GM23248 (cell line): ENCODE data around the gene SRGN. TPM values are rescaled to one million over a fixed set of nuclear protein-coding genes. Genes with fewer than 3 reads are reported as not detected.

Experiments
- DNase-seq: peaks from one replicate; pipeline ENCODE4 v3.0.0-alpha.2; 2015
- H2AFZ ChIP-seq: fragments of 200-600 bp; sonication (generic); 2 replicates; pipeline ENCODE4 v1.6.1; 2016; ENCODE audit warnings: antibody characterized with exemption
- H3F3A ChIP-seq: fragments of 200-600 bp; sonication (generic); 2 replicates; pipeline ENCODE4 v1.6.1; 2016; ENCODE audit warnings: mild to moderate bottlenecking, antibody characterized with exemption, mixed run types; ENCODE audit not compliant: insufficient read depth
- H3K27ac ChIP-seq: fragments of 200-600 bp; sonication (generic); 2 replicates; pipeline ENCODE4 v1.5.1; 2016; ENCODE audit warnings: mild to moderate bottlenecking
- H3K27me3 ChIP-seq: fragments of 200-600 bp; sonication (generic); replicated peaks from 2 replicates; pipeline ENCODE4 v1.6.1; 2016; ENCODE audit warnings: mild to moderate bottlenecking; ENCODE audit not compliant: insufficient read depth
- H3K36me3 ChIP-seq: fragments of 200-600 bp; sonication (generic); 2 replicates; pipeline ENCODE4 v1.6.1; 2016; ENCODE audit warnings: low read depth, mild to moderate bottlenecking
- H3K4me1 ChIP-seq: fragments of 200-600 bp; sonication (generic); 2 replicates; pipeline ENCODE4 v1.6.1; 2016; ENCODE audit warnings: mild to moderate bottlenecking; ENCODE audit not compliant: insufficient read depth
- H3K4me2 ChIP-seq: fragments of 200-600 bp; sonication (generic); one replicate; pipeline ENCODE4 v1.6.1; 2016; ENCODE audit warnings: mild to moderate bottlenecking; ENCODE audit not compliant: unreplicated experiment
- H3K4me3 ChIP-seq: fragments of 200-600 bp; sonication (generic); 2 replicates; pipeline ENCODE4 v1.5.1; 2016; ENCODE audit warnings: mild to moderate bottlenecking
- H3K79me2 ChIP-seq: fragments of 200-600 bp; sonication (generic); 2 replicates; pipeline ENCODE4 v1.6.1; 2016; ENCODE audit warnings: mild to moderate bottlenecking; ENCODE audit not compliant: insufficient read depth
- H3K9ac ChIP-seq: fragments of 200-600 bp; sonication (generic); 2 replicates; pipeline ENCODE4 v1.6.1; 2016; ENCODE audit warnings: mild to moderate bottlenecking
- H3K9me2 ChIP-seq: fragments of 200-600 bp; sonication (generic); 2 replicates; pipeline ENCODE4 v1.6.1; 2016; ENCODE audit warnings: mixed run types, mild to moderate bottlenecking, moderate library complexity; ENCODE audit not compliant: insufficient read depth
- H3K9me3 ChIP-seq: fragments of 200-600 bp; sonication (generic); one replicate; pipeline ENCODE4 v1.6.1; 2017; ENCODE audit warnings: low read depth
- H4K20me1 ChIP-seq: fragments of 200-600 bp; sonication (generic); 2 replicates; pipeline ENCODE4 v1.6.0; 2016; ENCODE audit not compliant: insufficient read depth
- EZH2 ChIP-seq: fragments of 200-600 bp; sonication (generic); IDR thresholded peaks from 2 replicates; pipeline ENCODE4 v1.6.1; 2018; ENCODE audit warnings: antibody characterized with exemption, mild to moderate bottlenecking; ENCODE audit not compliant: insufficient read depth, poor library complexity, severe bottlenecking
- EZH2phosphoT487 ChIP-seq: fragments of 200-600 bp; sonication (generic); IDR thresholded peaks from 2 replicates; pipeline ENCODE4 v1.6.1; 2018; ENCODE audit warnings: antibody characterized with exemption, moderate library complexity, mild to moderate bottlenecking, low read depth; ENCODE audit not compliant: insufficient read depth
- WGBS, 2 experiments: methylation state at CpG; one replicate each; pipeline ENCODE4 v1.1.6; 2015 to 2017; ENCODE audit warnings: low lambda C conversion rate in 2 of 2, low coverage in 1 of 2; ENCODE audit errors: missing lambda C conversion rate in 2 of 2; 5-methylcytosine and 5-hydroxymethylcytosine counted together
- in situ Hi-C: fragments of 300-500 bp; cut with MboI; formaldehyde crosslinking; loops from 2 replicates; pipeline ENCODE4 v1.15.0; 2020
- polyA plus RNA-seq: library from polyadenylated mRNA; unstranded; fragments of >200 nt; fragmentation: Nextera tagmentation; extraction: Ambion mirVana; gene quantifications from 2 replicates; pipeline ENCODE4 v1.2.1, GENCODE V29; 2016
- total RNA-seq: library from RNA; depleted of rRNA; stranded (reverse); fragments of >200 nt; shearing (Covaris generic); gene quantifications from 2 replicates; pipeline ENCODE4 v1.2.3, GENCODE V29; 2014

The SRGN gene
- total and polyA plus RNA-seq, 2 experiments from 2014 or later, result 89.9 to 136 TPM

DNA sequence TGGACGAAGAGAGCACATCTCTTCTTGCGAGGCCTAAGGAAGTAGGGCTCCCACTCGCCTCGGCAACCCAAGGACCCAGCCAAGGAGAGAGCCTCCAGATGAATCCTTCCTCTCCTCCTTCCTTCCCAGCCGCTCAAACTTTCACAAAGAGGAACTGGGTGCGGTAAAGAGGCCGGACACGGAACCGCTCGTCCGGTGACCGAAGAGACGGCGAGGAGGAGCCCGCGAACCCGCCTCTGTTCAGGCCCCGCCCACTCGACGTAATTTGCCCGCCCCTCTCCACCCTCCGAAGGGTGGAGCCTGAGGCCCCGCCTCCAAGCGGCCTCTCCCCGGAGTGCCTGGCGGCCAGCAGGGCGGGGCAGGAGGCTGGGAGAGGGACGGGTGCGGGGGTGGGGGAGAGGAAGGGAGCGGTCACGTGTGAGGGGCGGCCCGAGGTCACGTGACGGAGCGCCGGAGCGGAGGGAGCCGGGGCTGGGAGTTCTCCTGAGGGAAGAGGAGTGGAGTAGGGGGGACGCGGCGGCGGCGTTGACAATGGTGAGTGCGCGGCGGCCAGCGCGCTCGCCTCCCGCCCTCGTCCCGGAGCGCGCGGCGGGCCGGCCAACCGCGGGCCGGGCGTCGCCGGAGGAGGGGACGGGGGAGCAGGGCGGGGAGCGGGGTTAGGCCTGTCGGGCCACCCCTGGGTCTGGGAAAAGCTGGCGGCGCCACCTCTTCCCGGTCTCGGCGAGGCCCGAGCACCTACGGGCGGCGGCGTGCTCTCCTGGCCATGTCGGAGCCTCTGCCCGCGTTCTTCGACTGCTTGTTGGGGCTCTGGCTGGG lies 36.1 kb downstream of the SRGN start, which contains the start of gene VPS26A:
Gene VPS26A, plus strand, starts transcription at position 432 of the 816 bp plus-strand sequence. Its CDS starts 100 bp downstream, at position 532.
- H3K36me3 ChIP-seq, result no peaks in the 10 kb centered on the region
- no peaks in the 10 kb centered on the region for H3K9me2 ChIP-seq
- peaks cover 16% of the 10 kb centered on the region for H3K4me1 ChIP-seq
- DNase-seq, result peak; percentile 99
- H3F3A ChIP-seq, result peaks cover 23% of the 10 kb centered on the region
- H3K9ac ChIP-seq, result peak within 1 kb of the TSS; percentile 96
- H3K79me2 ChIP-seq, result peaks cover 46% of the 10 kb centered on the region
- no peaks in the 10 kb centered on the region for H4K20me1 ChIP-seq
- H3K27me3 ChIP-seq, result no peaks in the 10 kb centered on the region
- peak within 1 kb of the TSS; percentile 97 for H3K27ac ChIP-seq
- peak within 1 kb of the TSS; percentile 86 for H2AFZ ChIP-seq
- TF ChIP-seq EZH2phosphoT487, result no peak
- TF ChIP-seq EZH2, result no peak
- WGBS, 2 experiments, result 0 to 1% methylated on average over 27 to 70 of the region's 82 CpGs
- peak within 1 kb of the TSS; percentile 98 for H3K4me2 ChIP-seq
- no peaks in the 10 kb centered on the region for H3K9me3 ChIP-seq
- H3K4me3 ChIP-seq, result peak within 1 kb of the TSS; percentile 89
- in situ Hi-C loops, result no loop called here

DNA sequence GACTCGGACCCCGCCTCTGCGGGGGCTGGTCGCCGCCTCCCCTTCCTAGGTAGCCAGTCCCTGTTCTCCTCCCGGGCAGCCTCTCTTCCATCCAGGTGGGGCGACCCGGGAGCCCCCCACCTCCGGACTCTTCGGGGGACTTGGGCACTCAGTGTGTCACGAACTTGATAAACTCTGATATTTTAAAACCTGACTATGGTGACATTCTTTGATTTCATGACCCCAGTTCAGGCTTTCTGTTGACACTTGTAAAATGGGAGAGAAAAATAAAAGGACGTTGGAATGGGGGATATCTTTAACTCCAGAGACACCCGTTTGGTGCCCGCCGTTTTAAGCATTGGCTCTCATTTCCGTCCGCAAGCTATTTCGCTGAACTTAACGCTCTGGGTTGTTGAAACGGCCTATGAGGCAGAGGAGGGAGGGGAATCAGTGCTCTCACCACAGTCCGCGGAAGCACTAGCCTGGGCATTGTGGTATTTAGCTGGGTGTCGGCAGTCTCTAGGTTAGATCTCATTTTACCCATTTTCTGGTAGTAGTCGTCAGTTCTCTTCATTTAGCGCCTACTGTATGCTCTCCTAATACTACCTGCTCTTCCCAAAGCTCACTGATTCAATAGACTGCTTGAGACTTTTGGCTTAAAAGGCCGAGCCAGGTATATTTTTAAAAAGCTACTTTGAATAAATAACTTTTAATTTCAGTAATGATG lies 36.8 kb downstream of the SRGN start:
- peak overlapping the region; percentile 89 for H3K4me3 ChIP-seq
- H3K79me2 ChIP-seq, result peaks cover 54% of the 10 kb centered on the region
- H3K9me2 ChIP-seq, result no peaks in the 10 kb centered on the region
- TF ChIP-seq EZH2phosphoT487, result no peak
- TF ChIP-seq EZH2, result no peak
- H3K4me2 ChIP-seq, result peak overlapping the region; percentile 98
- H2AFZ ChIP-seq, result peak overlapping the region; percentile 83
- DNase-seq, result peak; percentile 80
- WGBS, 2 experiments, result 1% methylated on average over 24 to 26 of the region's 26 CpGs
- peak overlapping the region; percentile 97 for H3K27ac ChIP-seq
- peaks cover 23% of the 10 kb centered on the region for H3F3A ChIP-seq
- no peaks in the 10 kb centered on the region for H3K9me3 ChIP-seq
- H3K36me3 ChIP-seq, result no peaks in the 10 kb centered on the region
- no peaks in the 10 kb centered on the region for H3K27me3 ChIP-seq
- in situ Hi-C loops, result no loop called here
- H3K9ac ChIP-seq, result peak overlapping the region; percentile 96
- no peaks in the 10 kb centered on the region for H4K20me1 ChIP-seq
- peaks cover 16% of the 10 kb centered on the region for H3K4me1 ChIP-seq

DNA sequence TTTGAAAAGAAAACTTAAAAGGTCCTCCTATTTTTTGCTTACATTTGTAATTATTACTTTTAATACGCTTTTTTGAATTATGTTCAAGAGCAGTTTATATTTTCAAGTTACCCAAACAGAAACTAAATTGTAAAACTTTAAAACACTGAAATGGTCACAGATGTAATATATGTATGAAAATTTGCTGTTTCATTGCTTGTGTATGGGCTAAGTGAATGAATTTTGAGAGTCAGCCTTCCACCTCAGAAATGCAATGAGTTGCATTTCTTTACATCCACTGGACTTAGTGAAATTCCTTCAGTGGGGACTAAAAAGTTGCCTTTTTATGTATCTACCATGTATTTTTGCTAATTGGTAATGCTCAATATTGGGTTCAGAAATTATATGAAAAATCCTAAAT lies 37.7 kb downstream of the SRGN start:
- Histone ChIP-seq H3K36me3 (no peaks in the 10 kb centered on the region), H3F3A (peaks cover 23% of the 10 kb centered on the region), H3K9ac (peak overlapping the region; percentile 96), H3K4me3 (peak overlapping the region; percentile 89), H2AFZ (no peak overlapping the region), H4K20me1 (no peaks in the 10 kb centered on the region), H3K9me2 (no peaks in the 10 kb centered on the region), H3K27me3 (no peaks in the 10 kb centered on the region), H3K4me2 (peak overlapping the region; percentile 98), H3K27ac (peak overlapping the region; percentile 97; the same call in 1 of the 2 replicates), H3K9me3 (no peaks in the 10 kb centered on the region), H3K4me1 (peaks cover 23% of the 10 kb centered on the region), H3K79me2 (peaks cover 62% of the 10 kb centered on the region)
- in situ Hi-C loops, result no loop called here
- WGBS, 2 experiments, result 39 to 46% methylated on average over 1 of the region's 1 CpG
- no peak for TF ChIP-seq EZH2phosphoT487
- no peak for TF ChIP-seq EZH2
- DNase-seq, result no peak

DNA sequence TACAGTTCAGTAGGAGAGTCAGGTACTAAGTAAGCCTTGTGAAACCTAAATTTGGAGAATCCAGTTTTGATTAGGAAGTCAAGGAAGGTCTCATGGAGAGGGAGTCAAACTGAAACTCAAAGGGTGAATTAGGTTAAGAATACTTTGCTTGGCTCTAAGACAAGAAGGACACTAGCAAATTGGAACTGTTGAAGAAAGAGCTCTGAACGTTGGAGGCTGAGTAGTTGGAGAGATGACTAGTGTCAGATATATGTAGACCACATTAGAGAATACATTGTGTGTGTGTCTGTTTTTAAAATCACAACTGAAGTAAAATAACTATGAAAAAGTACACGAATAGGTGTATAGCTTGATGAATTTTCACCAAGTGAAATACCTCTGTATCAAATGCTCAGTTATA lies 42.3 kb downstream of the SRGN start:
- H2AFZ ChIP-seq, result no peak overlapping the region
- no peak overlapping the region for H3K4me3 ChIP-seq
- WGBS, 2 experiments, result 44 to 46% methylated on average over 2 of the region's 2 CpGs

More for the DNA sequence above, 42.3 kb downstream of the SRGN start:
- Histone ChIP-seq H3K9me3 (no peaks in the 10 kb centered on the region), H4K20me1 (no peaks in the 10 kb centered on the region), H3K27ac (no peak overlapping the region), H3K36me3 (peaks cover 9% of the 10 kb centered on the region; the same call in 1 of the 2 replicates), H3K9me2 (no peaks in the 10 kb centered on the region), H3K27me3 (no peaks in the 10 kb centered on the region), H3K4me2 (peak overlapping the region; percentile 5), H3K9ac (no peak overlapping the region), H3F3A (peaks cover 5% of the 10 kb centered on the region), H3K79me2 (peaks cover 100% of the 10 kb centered on the region), H3K4me1 (peaks cover 19% of the 10 kb centered on the region)
- peak; percentile 55 for DNase-seq
- in situ Hi-C loops, result no loop called here
- TF ChIP-seq EZH2phosphoT487, result no peak
- no peak for TF ChIP-seq EZH2
